Daoy (cell line): ENCODE results near the gene ATCAY. TPM values are rescaled to one million over a fixed set of nuclear protein-coding genes. Genes with fewer than 3 reads are reported as not detected.
A peak's percentile ranks its signal among the peaks of the same experiment; 100 is the strongest.

ENCODE experiments used
- DNase-seq: peaks from one replicate; pipeline ENCODE4 v3.0.0-alpha.2; 2015; ENCODE audit warnings: low read depth
- total RNA-seq: library from RNA; depleted of rRNA; stranded (reverse); fragments of >200 nt; shearing (Covaris generic); gene quantifications from 2 replicates; pipeline ENCODE4 v1.2.3, GENCODE V29; 2014; rRNA removed

Gene ATCAY
- total RNA-seq, 1 experiment from 2014 or later, result 0.11 TPM

- DNase-seq, result peak; percentile 94
These were observed 89.2 kb downstream of the ATCAY start for GRCh38 chr19:3969435-3970312.

GRCh38 chr19:3970313-3970807 is 89.9 kb downstream of the ATCAY start:
- DNase-seq, result no peak

GRCh38 chr19:3970808-3971598 is 90.5 kb downstream of the ATCAY start, which contains the start of gene DAPK3:
TSS of gene DAPK3 (minus strand) at chr19:3971099. CDS start at chr19:3969735, 1,364 bp downstream.
- peak; percentile 99 for DNase-seq

- DNase-seq, result peak; percentile 19
These were observed 94.7 kb downstream of the ATCAY start for GRCh38 chr19:3975144-3975543.

- DNase-seq, result peak; percentile 15
These were observed 95.2 kb downstream of the ATCAY start for GRCh38 chr19:3975637-3976087.

DNA sequence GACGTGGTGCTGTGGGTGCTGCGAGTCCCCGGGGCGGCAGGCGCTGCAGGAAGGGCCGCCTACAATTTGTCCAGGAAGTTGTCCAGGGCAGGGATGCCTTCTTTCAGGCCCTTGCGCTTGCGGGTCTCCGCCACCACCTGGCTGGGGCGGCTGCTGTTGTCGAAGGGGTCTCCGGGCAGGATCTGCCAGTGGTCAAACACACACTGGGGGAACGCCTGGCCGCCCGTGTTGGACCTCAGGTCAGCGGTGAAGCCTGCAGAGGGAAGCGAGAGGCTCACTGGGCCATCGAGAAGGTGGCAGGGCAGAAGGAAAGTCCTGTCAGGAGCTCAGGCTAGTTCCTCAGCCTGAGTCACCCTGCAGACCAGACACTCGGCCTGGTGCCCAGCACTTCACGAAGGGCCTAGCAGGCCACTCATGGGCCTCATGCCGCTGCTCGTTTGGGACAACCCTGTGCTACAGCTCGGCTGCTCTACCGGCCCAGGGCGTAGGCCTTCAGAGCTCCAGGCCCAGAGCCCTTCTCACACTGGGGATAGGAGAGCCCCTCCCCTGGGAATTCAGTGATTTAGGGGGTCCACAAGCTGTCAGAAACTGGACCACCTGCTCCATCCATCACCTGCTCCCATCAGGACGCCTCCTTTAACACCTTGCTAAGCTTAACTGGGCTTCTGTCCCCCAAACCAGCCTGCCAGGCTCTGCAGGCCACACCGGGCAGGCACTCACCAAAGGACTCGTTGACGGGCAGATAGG is 96.2 kb downstream of the ATCAY start:
- peak; percentile 21 for DNase-seq

Other genes starting within 250 kb of the ATCAY start
- gene PIP5K1C, start 180.2 kb upstream of the ATCAY start, total RNA-seq, result 5.2 and 8.6 TPM in 2 replicates
- gene TJP3, start 172.3 kb upstream of the ATCAY start, total RNA-seq, result 0.03 TPM in 1 of 2 replicates, not detected in the other
- gene APBA3, start 119.0 kb upstream of the ATCAY start, total RNA-seq, result 30.9 and 32.6 TPM in 2 replicates
- 140 and 153 TPM in 2 replicates for gene MRPL54, start 118.0 kb upstream of the ATCAY start, total RNA-seq
- gene RAX2, start 108.5 kb upstream of the ATCAY start, total RNA-seq, result not detected in 2 replicates
- gene MATK, start 94.3 kb upstream of the ATCAY start, total RNA-seq, result 0.86 and 4.0 TPM in 2 replicates
- 2.3 and 3.1 TPM in 2 replicates for gene ZFR2, start 11.6 kb upstream of the ATCAY start, total RNA-seq
- gene NMRK2, start 52.4 kb downstream of the ATCAY start, total RNA-seq, result not detected in 2 replicates
- gene DAPK3, start 90.4 kb downstream of the ATCAY start, total RNA-seq, result 133 and 135 TPM in 2 replicates
- gene EEF2, start 104.8 kb downstream of the ATCAY start, total RNA-seq, result 1,288 and 1,386 TPM in 2 replicates
- gene PIAS4, start 127.1 kb downstream of the ATCAY start, total RNA-seq, result 25.7 and 31.5 TPM in 2 replicates
- gene ZBTB7A, start 186.2 kb downstream of the ATCAY start, total RNA-seq, result 7.9 and 14.8 TPM in 2 replicates
- 138 and 183 TPM in 2 replicates for gene MAP2K2, start 243.4 kb downstream of the ATCAY start, total RNA-seq